Colonic mucosa (tissue), 4 donors: ENCODE data around the gene AJAP1. TPM values are rescaled to one million over a fixed set of nuclear protein-coding genes. Genes with fewer than 3 reads are reported as not detected.

Experiments used
- DNase-seq: peaks from one replicate; pipeline ENCODE4 v3.0.0-alpha.2; 2020
- H3K27ac ChIP-seq: fragments of 200-600 bp; one replicate; pipeline ENCODE4 v1.8.0; 2021
- H3K27me3 ChIP-seq: fragments of 200-600 bp; one replicate; pipeline ENCODE4 v1.8.0; 2021
- H3K36me3 ChIP-seq: fragments of 200-600 bp; one replicate; pipeline ENCODE4 v1.8.0; 2021
- H3K4me1 ChIP-seq: fragments of 200-600 bp; one replicate; pipeline ENCODE4 v1.8.0; 2021; ENCODE audit warnings: mild to moderate bottlenecking
- H3K4me3 ChIP-seq: fragments of 200-600 bp; one replicate; pipeline ENCODE4 v1.8.0; 2021
- H3K9ac ChIP-seq, 2 donors: one replicate each; pipeline ENCODE4 v1.7.0; 2013; ENCODE audit warnings: control low read depth in 2 of 2, low read depth in 2 of 2, low read length in 2 of 2
- H3K9me3 ChIP-seq: fragments of 200-600 bp; one replicate; pipeline ENCODE4 v1.8.0; 2021
- CTCF ChIP-seq: fragments of 200-600 bp; IDR thresholded peaks from one replicate; pipeline ENCODE4 v1.8.0; 2022; ENCODE audit warnings: antibody characterized with exemption, mild to moderate bottlenecking
- intact Hi-C: fragments of 100-400 bp; cut with DNase I; formaldehyde crosslinking; loops from one replicate; pipeline ENCODE4 v1.14.1; 2022
- total RNA-seq, 2 donors: library from RNA; stranded (reverse); fragmentation: NEBNext Ultra II Directional in 1 of 2; extraction: Animal tissue kit (Norgen Biotek cat#: 25700) in 1 of 2; gene quantifications; one replicate each; pipeline ENCODE4 v1.2.1, GENCODE V29; 2021
- donor health status: healthy.
- donor health status: DM: no; HTN: no; CAD: no.
- donor health status: DM: no; HTN: no; CAD: no.

AJAP1 gene
- total RNA-seq, 2 donors from 2014 or later: 0.07 to 0.42 TPM

- Histone ChIP-seq H3K9ac (no peak overlapping the region), H3K4me3 (no peak overlapping the region), H3K27me3 (peaks cover 43% of the 10 kb centered on the region), H3K36me3 (no peaks in the 10 kb centered on the region), H3K27ac (no peak overlapping the region), H3K4me1 (no peaks in the 10 kb centered on the region), H3K9me3 (no peaks in the 10 kb centered on the region)
- TF ChIP-seq CTCF: no peak
- intact Hi-C loops: no loop called here
- DNase-seq: no peak
These were observed 1.5 kb downstream of the AJAP1 start for GRCh38 chr1:4655674-4656532.

GRCh38 chr1:4656533-4657140 is 2.2 kb downstream of the AJAP1 start:
- intact Hi-C loops: no loop called here
- no peak for TF ChIP-seq CTCF

GRCh38 chr1:4657244-4657789 is 2.9 kb downstream of the AJAP1 start:
- DNase-seq: no peak
- intact Hi-C loops: no loop called here
- Histone ChIP-seq H3K27ac (no peak overlapping the region), H3K4me1 (no peaks in the 10 kb centered on the region), H3K36me3 (no peaks in the 10 kb centered on the region), H3K27me3 (peaks cover 43% of the 10 kb centered on the region), H3K9ac (no peak overlapping the region), H3K4me3 (no peak overlapping the region), H3K9me3 (no peaks in the 10 kb centered on the region)
- TF ChIP-seq CTCF: no peak

More at GRCh38 chr1:4656533-4657140, 2.2 kb downstream of the AJAP1 start:
- Histone ChIP-seq H3K27ac (no peak overlapping the region), H3K9me3 (no peaks in the 10 kb centered on the region), H3K4me3 (no peak overlapping the region), H3K36me3 (no peaks in the 10 kb centered on the region), H3K4me1 (no peaks in the 10 kb centered on the region), H3K9ac (no peak overlapping the region), H3K27me3 (peaks cover 43% of the 10 kb centered on the region)
- DNase-seq: no peak

GRCh38 chr1:4657960-4658541 is 3.6 kb downstream of the AJAP1 start:
- no peak for DNase-seq
- Histone ChIP-seq H3K27me3 (peaks cover 38% of the 10 kb centered on the region), H3K27ac (no peak overlapping the region), H3K9me3 (no peaks in the 10 kb centered on the region), H3K4me1 (no peaks in the 10 kb centered on the region), H3K36me3 (no peaks in the 10 kb centered on the region), H3K4me3 (no peak overlapping the region), H3K9ac (no peak overlapping the region)
- intact Hi-C loops: no loop called here
- no peak for TF ChIP-seq CTCF
